ENCODE measurements around the gene GPC3.

GPC3 gene

DNA sequence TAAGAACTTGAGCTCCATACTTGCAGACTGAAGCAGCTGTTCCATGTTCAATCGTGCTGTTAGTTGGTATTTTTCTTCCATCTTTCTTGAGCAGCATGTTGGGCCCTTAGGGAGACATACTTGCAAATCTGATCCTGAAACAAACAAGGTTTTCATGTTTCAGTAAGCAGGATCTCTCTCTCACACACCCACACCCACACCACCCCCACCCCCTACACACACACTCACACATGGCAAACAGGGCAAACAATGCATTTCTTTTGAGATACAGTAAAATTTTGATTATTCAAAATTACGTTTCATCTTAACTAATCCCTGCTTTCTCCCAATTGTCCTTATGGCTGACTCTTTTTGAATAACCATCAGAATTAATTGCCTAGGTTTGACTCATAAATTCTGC is 32.3 kb downstream of the GPC3 start:
- in situ Hi-C loops (cut with HindIII; ENCODE audit: low pct_ligation_motif_present, low sequenced_read_pairs) = no loop called here
- no peaks in the 10 kb centered on the region for H3K36me3 ChIP-seq (replicated peaks)
- no peaks in the 10 kb centered on the region for H3K27me3 ChIP-seq (replicated peaks)

DNA sequence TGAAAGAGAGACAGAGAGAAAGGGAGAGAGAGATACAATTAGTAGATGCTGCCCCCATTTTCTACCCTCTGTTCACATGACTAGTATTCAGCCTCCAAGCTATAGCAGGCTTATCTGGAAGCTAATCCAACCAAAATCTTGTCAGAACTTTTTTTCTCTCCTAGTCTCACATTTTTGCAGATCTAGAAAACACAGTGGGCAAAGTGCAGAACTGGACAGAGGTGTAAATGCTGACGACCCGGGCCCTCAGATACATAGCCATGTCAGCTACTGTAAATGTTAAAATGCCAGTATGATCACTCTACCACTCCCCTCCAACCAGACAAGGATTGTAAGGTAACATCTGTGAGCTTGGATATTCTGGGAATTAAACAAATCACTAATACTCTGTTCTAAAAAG is 34.3 kb downstream of the GPC3 start:
- in situ Hi-C loops (cut with HindIII; ENCODE audit: low pct_ligation_motif_present, low sequenced_read_pairs) = no loop called here
- H3K27ac ChIP-seq = no peak overlapping the region

More for the DNA sequence above, 32.3 kb downstream of the GPC3 start:
- H3K27ac ChIP-seq = no peak overlapping the region
- no peak for DNase-seq
- H3K4me3 ChIP-seq (ENCODE audit: low read depth, low read length) = no peak overlapping the region
- TF ChIP-seq, protein P1, sequence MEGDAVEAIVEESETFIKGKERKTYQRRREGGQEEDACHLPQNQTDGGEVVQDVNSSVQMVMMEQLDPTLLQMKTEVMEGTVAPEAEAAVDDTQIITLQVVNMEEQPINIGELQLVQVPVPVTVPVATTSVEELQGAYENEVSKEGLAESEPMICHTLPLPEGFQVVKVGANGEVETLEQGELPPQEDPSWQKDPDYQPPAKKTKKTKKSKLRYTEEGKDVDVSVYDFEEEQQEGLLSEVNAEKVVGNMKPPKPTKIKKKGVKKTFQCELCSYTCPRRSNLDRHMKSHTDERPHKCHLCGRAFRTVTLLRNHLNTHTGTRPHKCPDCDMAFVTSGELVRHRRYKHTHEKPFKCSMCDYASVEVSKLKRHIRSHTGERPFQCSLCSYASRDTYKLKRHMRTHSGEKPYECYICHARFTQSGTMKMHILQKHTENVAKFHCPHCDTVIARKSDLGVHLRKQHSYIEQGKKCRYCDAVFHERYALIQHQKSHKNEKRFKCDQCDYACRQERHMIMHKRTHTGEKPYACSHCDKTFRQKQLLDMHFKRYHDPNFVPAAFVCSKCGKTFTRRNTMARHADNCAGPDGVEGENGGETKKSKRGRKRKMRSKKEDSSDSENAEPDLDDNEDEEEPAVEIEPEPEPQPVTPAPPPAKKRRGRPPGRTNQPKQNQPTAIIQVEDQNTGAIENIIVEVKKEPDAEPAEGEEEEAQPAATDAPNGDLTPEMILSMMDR (IDR thresholded peaks at IDR 0.05; ENCODE audit: low read depth, low read length, missing control alignments) = no peak

DNA sequence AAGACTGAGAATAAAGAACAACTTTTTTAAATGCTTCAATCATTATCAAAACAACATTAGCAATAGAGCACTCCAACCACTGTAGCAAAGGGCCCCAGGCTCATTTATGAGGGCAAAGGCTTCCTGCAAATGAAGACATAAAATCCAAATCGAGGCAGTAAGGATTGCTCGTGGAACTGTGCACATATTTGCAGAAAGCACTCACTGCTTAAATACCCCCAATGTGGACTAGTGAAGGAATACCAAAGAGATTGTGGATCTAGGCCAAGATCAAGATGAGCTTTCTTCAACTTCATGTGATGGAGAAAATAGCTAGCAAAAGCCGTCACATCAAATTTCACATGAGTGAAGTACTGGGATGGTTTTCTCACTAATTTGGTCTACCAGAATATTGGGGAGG is 35.2 kb downstream of the GPC3 start:
- Histone ChIP-seq H3K27ac (no peak overlapping the region), H3K27me3 (replicated peaks) (no peaks in the 10 kb centered on the region), H3K36me3 (replicated peaks) (no peaks in the 10 kb centered on the region), H3K4me3 (ENCODE audit: low read depth, low read length) (no peak overlapping the region)
- DNase-seq = no peak
- in situ Hi-C loops (cut with HindIII; ENCODE audit: low pct_ligation_motif_present, low sequenced_read_pairs) = no loop called here
- TF ChIP-seq, protein P1 (IDR thresholded peaks at IDR 0.05; ENCODE audit: low read depth, low read length, missing control alignments) = no peak

More for the DNA sequence above, 34.3 kb downstream of the GPC3 start:
- no peak overlapping the region for H3K4me3 ChIP-seq (ENCODE audit: low read depth, low read length)
- no peak for DNase-seq
- no peaks in the 10 kb centered on the region for H3K36me3 ChIP-seq (replicated peaks)
- no peaks in the 10 kb centered on the region for H3K27me3 ChIP-seq (replicated peaks)
- TF ChIP-seq, protein P1 (IDR thresholded peaks at IDR 0.05; ENCODE audit: low read depth, low read length, missing control alignments) = no peak

DNA sequence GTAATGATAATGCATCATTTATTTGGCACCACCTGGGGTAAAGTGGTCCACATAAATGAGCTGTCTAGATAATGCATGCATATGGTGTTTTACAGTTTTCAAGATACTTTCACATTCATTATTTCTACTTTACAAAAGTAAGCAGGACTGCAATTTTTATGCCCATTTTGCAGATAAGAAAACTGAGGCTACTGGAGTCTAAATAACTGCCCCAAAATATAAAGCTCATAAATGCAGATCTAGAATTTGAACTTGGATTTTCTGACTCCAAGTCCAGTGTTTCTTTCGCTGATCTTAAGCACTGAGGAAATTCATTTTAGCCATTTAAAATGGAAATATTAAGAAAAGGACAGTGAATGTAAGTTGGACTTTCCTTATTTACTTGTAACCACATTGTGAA is 36.5 kb downstream of the GPC3 start:
- Histone ChIP-seq H3K27ac (no peak overlapping the region), H3K27me3 (replicated peaks) (no peaks in the 10 kb centered on the region), H3K36me3 (replicated peaks) (no peaks in the 10 kb centered on the region), H3K4me3 (ENCODE audit: low read depth, low read length) (no peak overlapping the region)
- TF ChIP-seq, protein P1 (IDR thresholded peaks at IDR 0.05; ENCODE audit: low read depth, low read length, missing control alignments) = no peak
- in situ Hi-C loops (cut with HindIII; ENCODE audit: low pct_ligation_motif_present, low sequenced_read_pairs) = no loop called here
- DNase-seq = no peak

DNA sequence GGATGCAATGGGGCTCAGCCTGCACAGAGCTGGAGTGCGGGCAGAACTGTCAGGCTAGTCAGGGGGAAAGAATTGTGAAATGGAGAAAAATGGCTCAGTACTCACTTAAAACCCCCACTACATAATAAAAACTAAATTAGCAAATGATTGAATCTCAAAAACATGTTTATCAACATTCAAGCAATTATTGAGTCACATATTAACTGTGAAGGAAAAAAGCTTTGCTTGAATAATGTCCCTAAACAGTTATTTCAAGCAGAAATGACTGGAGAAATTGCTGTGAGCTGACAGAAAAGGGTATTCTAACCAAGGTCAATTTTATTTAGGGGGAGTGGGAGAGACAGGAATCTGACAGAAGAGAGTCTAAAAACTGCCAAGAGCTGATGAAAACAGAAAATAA is 37.4 kb downstream of the GPC3 start:
- no peak overlapping the region for H3K4me3 ChIP-seq (ENCODE audit: low read depth, low read length)
- H3K27me3 ChIP-seq (replicated peaks) = no peaks in the 10 kb centered on the region
- in situ Hi-C loops (cut with HindIII; ENCODE audit: low pct_ligation_motif_present, low sequenced_read_pairs) = no loop called here
- DNase-seq = no peak
- no peaks in the 10 kb centered on the region for H3K36me3 ChIP-seq (replicated peaks)
- H3K27ac ChIP-seq = no peak overlapping the region
- TF ChIP-seq, protein P1 (IDR thresholded peaks at IDR 0.05; ENCODE audit: low read depth, low read length, missing control alignments) = no peak

DNA sequence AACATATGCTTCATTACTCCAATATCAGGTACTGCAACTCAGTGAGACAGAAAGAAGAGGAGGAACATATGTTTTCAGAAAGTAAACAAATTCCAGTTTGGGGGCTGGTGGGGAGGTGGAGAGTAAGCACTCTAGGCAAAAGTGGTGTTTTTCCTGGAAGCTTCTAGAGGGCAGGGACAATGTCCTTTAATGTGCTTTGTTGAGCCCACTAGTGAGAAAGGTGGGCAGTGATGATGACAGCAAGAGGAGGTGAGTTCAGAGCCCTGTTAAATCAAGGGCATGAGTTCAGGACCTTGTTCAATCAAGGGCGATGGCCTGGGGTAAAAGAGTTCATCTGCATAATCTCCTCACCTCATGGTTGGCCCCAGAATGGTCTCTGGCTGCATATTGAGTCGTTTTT is 38.4 kb downstream of the GPC3 start:
- TF ChIP-seq, protein P1 (IDR thresholded peaks at IDR 0.05; ENCODE audit: low read depth, low read length, missing control alignments) = no peak
- Histone ChIP-seq H3K27me3 (replicated peaks) (no peaks in the 10 kb centered on the region), H3K27ac (no peak overlapping the region), H3K36me3 (replicated peaks) (no peaks in the 10 kb centered on the region), H3K4me3 (ENCODE audit: low read depth, low read length) (no peak overlapping the region)
- in situ Hi-C loops (cut with HindIII; ENCODE audit: low pct_ligation_motif_present, low sequenced_read_pairs) = no loop called here
- DNase-seq = no peak

All from brain microvascular endothelial cell (primary cell).